CD4-positive, CD25-positive, alpha-beta regulatory T cell (primary cell): Measurements from ENCODE around the gene DVL1. TPM values are rescaled to one million over a fixed set of nuclear protein-coding genes. Genes with fewer than 3 reads are reported as not detected.

Experiments used
- ATAC-seq, 2 donors: fragments of 150-1000 bp; cut with Tn5 transposase; one replicate each; pipeline ENCODE4 v1.10.0; 2021; ENCODE audit warnings: low read depth in 2 of 2, moderate number of reproducible peaks in 2 of 2, moderate library complexity in 1 of 2
- DNase-seq, 3 donors: peaks; one replicate each; pipeline versions ENCODE4 v3.0.0 to v3.0.0-alpha.2; 2012 to 2022; ENCODE audit warnings: mixed read lengths in 1 of 3
- H3K27ac ChIP-seq: one replicate; pipeline ENCODE4 v1.7.0; 2013; ENCODE audit warnings: mild to moderate bottlenecking, low read length; ENCODE audit not compliant: insufficient read depth, poor library complexity, severe bottlenecking
- H3K27me3 ChIP-seq: one replicate; pipeline ENCODE4 v1.7.0; 2013; ENCODE audit warnings: low read length; ENCODE audit not compliant: control insufficient read depth, insufficient read depth
- H3K36me3 ChIP-seq: one replicate; pipeline ENCODE4 v1.7.0; 2013; ENCODE audit warnings: mild to moderate bottlenecking, low read length, moderate library complexity; ENCODE audit not compliant: control insufficient read depth, insufficient read depth
- H3K4me1 ChIP-seq: 2 replicates; pipeline ENCODE4 v1.7.0; 2013; ENCODE audit warnings: mild to moderate bottlenecking, low read length; ENCODE audit not compliant: insufficient read depth, control insufficient read depth, poor library complexity, severe bottlenecking
- H3K4me3 ChIP-seq: one replicate; pipeline ENCODE4 v1.7.0; 2013; ENCODE audit warnings: low read depth, mild to moderate bottlenecking, low read length, moderate library complexity
- H3K9me3 ChIP-seq, 2 experiments: 1 replicate in 1 of 2; 2 replicates in 1 of 2; pipeline ENCODE4 v1.7.0; 2013; ENCODE audit warnings: low read length in 2 of 2, mild to moderate bottlenecking in 1 of 2, moderate library complexity in 1 of 2; ENCODE audit not compliant: control insufficient read depth in 2 of 2
- H3K27ac Mint-ChIP-seq, 3 donors: one replicate each; pipeline ENCODE4 v1.8.0; 2020 to 2022; ENCODE audit warnings: mild to moderate bottlenecking in 3 of 3, mixed read lengths in 3 of 3, moderate library complexity in 2 of 3
- H3K27me3 Mint-ChIP-seq: one replicate; pipeline ENCODE4 v1.8.0; 2022; ENCODE audit warnings: mild to moderate bottlenecking, mixed read lengths
- H3K36me3 Mint-ChIP-seq: one replicate; pipeline ENCODE4 v1.8.0; 2020; ENCODE audit warnings: mixed read lengths
- H3K4me1 Mint-ChIP-seq, 4 donors: one replicate each; pipeline ENCODE4 v1.8.0; 2020 to 2022; ENCODE audit warnings: mixed read lengths in 4 of 4, mild to moderate bottlenecking in 1 of 4
- H3K4me3 Mint-ChIP-seq, 4 donors: one replicate each; pipeline ENCODE4 v1.8.0; 2020 to 2022; ENCODE audit warnings: mild to moderate bottlenecking in 4 of 4, mixed read lengths in 4 of 4, moderate library complexity in 3 of 4
- H3K9me3 Mint-ChIP-seq, 7 donors: one replicate each; pipeline ENCODE4 v1.8.0; 2020 to 2022; ENCODE audit warnings: mixed read lengths in 7 of 7, mild to moderate bottlenecking in 3 of 7, moderate library complexity in 2 of 7
- polyA plus RNA-seq, 4 donors: library from polyadenylated mRNA; unstranded; fragments of 300-500 nt; fragmentation: Illumina TruSeq; gene quantifications; one replicate each; pipeline ENCODE4 v1.2.3, GENCODE V29; 2021
- total RNA-seq: library from RNA; stranded (reverse); gene quantifications from one replicate; pipeline ENCODE4 v1.2.3, GENCODE V29; 2022

DVL1 gene
- total and polyA plus RNA-seq, 5 donors from 2014 or later: 0.43 to 40.0 (median 1.00) TPM

DNA sequence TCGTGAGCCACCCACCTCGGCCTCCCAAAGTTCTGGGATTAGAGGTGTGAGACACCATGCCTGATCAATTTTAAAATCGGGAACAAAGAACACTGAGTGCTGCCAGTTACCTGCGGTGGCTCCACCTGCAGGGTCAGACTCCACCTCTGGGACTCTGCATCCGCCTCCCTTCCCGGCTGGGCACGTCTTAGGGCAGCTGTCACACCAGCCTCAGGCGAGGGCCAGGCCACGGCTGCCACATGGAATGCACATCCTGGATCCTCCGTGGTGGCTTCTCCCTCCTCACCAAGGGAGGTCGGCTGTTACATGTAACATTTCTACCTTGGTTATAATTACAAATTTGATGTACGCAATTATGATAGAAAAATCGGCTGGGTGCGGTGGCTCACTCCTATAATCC is 15.0 kb upstream of the DVL1 start:
- H3K36me3 ChIP-seq: no peaks in the 10 kb centered on the region
- no peak overlapping the region for H3K4me3 Mint-ChIP-seq

DNA sequence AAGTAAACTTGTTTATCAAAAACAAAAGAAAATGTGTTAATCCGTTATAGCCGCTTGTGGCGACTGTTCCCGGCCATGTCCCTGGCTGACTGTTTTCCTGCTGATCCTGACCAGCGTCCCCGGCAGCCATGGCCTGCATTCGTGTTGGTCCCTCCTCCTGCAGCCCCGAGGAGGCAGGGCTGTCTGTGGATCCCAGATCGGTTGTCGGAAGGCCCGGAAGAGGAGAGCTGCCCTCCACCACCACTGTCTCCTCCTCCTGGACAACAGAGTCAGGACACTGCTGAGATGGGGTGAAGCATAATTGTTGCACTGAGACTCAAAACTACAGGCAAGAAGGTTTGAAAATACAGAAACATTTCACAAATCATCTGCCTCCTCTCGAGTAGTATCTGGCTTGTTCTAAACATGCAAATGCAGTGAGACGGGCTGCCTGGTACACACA is 12.8 kb upstream of the DVL1 start:
- Mint-ChIP-seq H3K27ac (no peak overlapping the region), H3K36me3 (no peaks in the 10 kb centered on the region), H3K4me1 (peaks cover 0 to 3% (median 1%) of the 10 kb centered on the region in 4 donors), H3K27me3 (peaks cover 22% of the 10 kb centered on the region), H3K9me3 (no peaks in the 10 kb centered on the region), H3K4me3 (peak overlapping the region in 1 of 4 donors; percentile 9)
- no peaks in the 10 kb centered on the region for H3K27me3 ChIP-seq
- H3K4me3 ChIP-seq: no peak overlapping the region
- DNase-seq: no peak
- peaks cover 7% of the 10 kb centered on the region for H3K4me1 ChIP-seq
- H3K9me3 ChIP-seq: peaks cover 0 to under 1% of the 10 kb centered on the region in 2 experiments
- no peaks in the 10 kb centered on the region for H3K36me3 ChIP-seq
- H3K27ac ChIP-seq: no peak overlapping the region
- no peak for ATAC-seq

More for the DNA sequence above, 15.0 kb upstream of the DVL1 start:
- Mint-ChIP-seq H3K9me3 (no peaks in the 10 kb centered on the region), H3K4me1 (peaks cover 0 to 2% (median under 1%) of the 10 kb centered on the region in 4 donors), H3K27me3 (peaks cover 9% of the 10 kb centered on the region), H3K36me3 (no peaks in the 10 kb centered on the region), H3K27ac (no peak overlapping the region)
- DNase-seq (no peak), ATAC-seq (no peak)
- no peak overlapping the region for H3K4me3 ChIP-seq
- H3K9me3 ChIP-seq: peaks cover 0 to 5% of the 10 kb centered on the region in 2 experiments
- no peaks in the 10 kb centered on the region for H3K27me3 ChIP-seq
- H3K4me1 ChIP-seq: no peaks in the 10 kb centered on the region
- no peak overlapping the region for H3K27ac ChIP-seq

DNA sequence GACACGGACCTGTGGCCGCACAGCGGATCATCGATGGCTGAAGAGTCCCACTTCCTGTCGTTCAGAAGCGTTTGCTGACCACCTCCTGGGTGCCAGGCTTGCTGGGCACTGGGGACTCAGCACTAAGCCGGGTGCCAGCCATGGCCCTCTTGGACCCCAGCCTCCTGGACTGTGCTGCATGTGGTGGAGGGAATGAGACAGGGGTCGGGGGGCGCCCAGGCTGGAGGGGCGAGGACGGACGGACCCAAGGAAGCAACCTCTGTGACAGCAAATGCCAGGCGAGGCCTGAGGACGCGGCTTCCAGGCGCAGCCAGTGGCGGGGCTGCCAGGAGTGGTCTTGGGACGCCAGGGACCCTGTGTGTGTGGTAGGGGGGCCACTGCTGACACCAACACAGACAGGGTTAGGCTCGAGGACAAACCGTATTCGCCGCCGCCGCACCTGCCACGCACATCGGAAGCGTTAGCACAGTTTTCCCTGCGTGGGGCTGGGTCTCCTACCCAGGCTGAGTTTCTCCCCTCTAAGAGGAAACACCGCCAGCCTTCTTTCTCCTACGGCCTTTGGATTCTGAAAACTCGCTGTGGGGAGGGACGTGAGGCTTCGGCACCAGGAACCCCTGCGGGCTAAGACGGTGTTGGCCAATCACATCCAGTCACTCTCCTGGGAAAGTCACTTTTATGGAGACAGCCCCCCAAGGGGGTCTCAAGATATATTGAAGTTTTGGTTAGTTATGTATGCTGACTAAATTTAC is 12.2 kb upstream of the DVL1 start:
- no peaks in the 10 kb centered on the region for H3K36me3 Mint-ChIP-seq
- Histone ChIP-seq H3K4me1 (peaks cover 7% of the 10 kb centered on the region), H3K9me3 (no peaks in the 10 kb centered on the region), H3K36me3 (no peaks in the 10 kb centered on the region), H3K27ac (no peak overlapping the region), H3K4me3 (no peak overlapping the region), H3K27me3 (no peaks in the 10 kb centered on the region)
- H3K9me3 Mint-ChIP-seq: no peaks in the 10 kb centered on the region
- peak overlapping the region in 1 of 4 donors; percentile 0 for H3K4me3 Mint-ChIP-seq
- ATAC-seq (no peak), DNase-seq (no peak)
- H3K27me3 Mint-ChIP-seq: peaks cover 22% of the 10 kb centered on the region
- peaks cover 0 to 3% (median 1%) of the 10 kb centered on the region in 4 donors for H3K4me1 Mint-ChIP-seq
- H3K27ac Mint-ChIP-seq: no peak overlapping the region

DNA sequence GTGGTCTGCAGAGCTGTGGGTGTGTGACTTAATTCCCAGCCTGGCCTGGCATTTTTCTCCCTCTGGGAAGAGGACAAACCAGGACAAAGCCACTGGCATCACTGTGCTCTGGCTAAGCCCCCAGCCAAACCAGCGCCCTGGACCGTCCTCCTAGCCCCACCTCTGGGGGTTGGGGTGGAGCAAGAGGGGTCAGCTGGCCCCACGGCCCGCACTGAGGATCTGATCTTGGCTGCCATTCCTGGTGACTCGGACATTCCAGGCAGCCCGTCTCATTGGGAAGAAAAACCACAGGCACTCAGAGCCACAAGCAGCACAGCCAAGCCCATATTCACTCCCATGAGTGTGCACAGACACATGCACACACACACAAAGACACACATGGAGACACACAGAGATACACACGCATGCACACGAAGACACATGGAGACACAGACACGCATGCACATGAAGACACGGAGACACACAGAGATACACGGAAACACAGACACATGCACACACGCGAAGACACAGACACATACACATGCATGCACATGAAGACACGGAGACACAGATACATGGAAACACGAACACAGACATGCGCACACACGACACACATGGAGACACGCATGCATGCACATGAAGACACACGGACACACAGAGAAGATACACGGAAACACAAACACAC is 11.4 kb upstream of the DVL1 start:
- Histone ChIP-seq H3K4me1 (peaks cover 8% of the 10 kb centered on the region), H3K36me3 (no peaks in the 10 kb centered on the region), H3K27me3 (no peaks in the 10 kb centered on the region), H3K9me3 (no peaks in the 10 kb centered on the region), H3K4me3 (no peak overlapping the region), H3K27ac (no peak overlapping the region)
- H3K27ac Mint-ChIP-seq: no peak overlapping the region
- peak overlapping the region in 1 of 4 donors; percentile 0 for H3K4me3 Mint-ChIP-seq
- peaks cover 22% of the 10 kb centered on the region for H3K27me3 Mint-ChIP-seq
- no peaks in the 10 kb centered on the region for H3K9me3 Mint-ChIP-seq
- H3K36me3 Mint-ChIP-seq: no peaks in the 10 kb centered on the region
- DNase-seq (no peak), ATAC-seq (no peak)
- peaks cover 0 to 3% (median 1%) of the 10 kb centered on the region in 4 donors for H3K4me1 Mint-ChIP-seq

DNA sequence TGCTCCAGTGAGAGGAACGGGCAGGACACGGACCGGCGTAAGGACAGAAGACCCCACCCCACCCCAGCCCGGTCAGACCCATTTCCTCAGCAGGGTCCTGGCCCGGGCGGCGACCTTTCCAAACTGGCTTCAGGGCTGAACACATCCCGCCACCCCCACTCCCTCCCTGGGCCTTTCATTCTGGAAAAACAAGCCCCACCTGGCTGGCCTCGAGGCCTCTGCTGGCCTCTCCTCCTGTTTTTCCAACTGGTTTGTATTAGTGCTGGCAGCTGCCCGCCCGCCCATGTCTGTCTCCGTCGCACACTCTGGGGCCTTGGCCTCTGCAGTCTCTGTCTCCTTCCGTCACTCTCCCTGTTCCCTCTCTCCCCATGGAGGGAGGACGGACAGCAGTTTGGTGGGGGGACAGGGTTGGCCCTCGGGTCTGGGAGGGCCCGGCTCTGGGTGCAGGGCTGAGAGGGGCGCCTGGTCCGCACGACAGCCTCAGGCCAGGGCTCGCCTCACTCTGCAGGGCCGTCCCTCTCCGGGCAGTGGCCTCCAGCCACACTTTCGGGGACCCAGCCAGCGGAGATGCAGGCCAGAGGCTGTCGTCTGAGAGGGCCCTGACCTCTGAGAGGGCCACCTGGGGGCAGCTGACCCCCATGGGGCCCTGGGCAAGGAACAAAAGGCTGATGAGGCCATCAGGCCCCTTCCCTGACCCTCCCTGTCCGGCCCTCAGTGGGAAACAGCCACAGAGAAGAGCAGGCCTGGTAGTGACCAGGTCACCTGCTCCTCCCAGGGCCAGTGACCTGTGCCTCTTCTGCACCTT is 10.6 kb upstream of the DVL1 start:
- no peak for ATAC-seq
- Mint-ChIP-seq H3K9me3 (no peaks in the 10 kb centered on the region), H3K36me3 (no peaks in the 10 kb centered on the region), H3K4me1 (peaks cover 0 to 3% (median 1%) of the 10 kb centered on the region in 4 donors), H3K27me3 (peaks cover 22% of the 10 kb centered on the region), H3K27ac (peak overlapping the region in 1 of 3 donors; percentile 67), H3K4me3 (no peak overlapping the region)
- Histone ChIP-seq H3K36me3 (no peaks in the 10 kb centered on the region), H3K9me3 (no peaks in the 10 kb centered on the region), H3K4me3 (no peak overlapping the region), H3K27ac (no peak overlapping the region), H3K4me1 (peaks cover 16% of the 10 kb centered on the region), H3K27me3 (no peaks in the 10 kb centered on the region)
- DNase-seq: no peak

DNA sequence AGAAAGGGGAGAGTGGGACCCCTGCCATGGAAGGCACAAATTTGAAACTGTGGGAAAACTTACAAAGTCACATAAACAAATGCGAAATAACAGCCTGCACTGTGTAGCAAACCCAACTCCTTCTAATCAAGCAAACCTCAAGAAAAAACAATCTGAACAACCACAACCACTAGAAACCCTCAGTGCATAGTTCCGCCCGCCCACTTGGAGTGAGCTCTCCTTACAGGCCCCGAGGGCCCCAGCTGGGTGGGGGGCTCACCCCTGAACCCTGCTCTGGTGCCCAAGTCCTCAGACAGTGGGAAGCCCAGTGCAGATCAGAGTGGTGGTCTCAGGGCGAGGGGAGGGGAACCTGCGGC is 10.1 kb upstream of the DVL1 start:
- Histone ChIP-seq H3K9me3 (no peaks in the 10 kb centered on the region), H3K4me1 (peaks cover 21% of the 10 kb centered on the region), H3K27ac (no peak overlapping the region), H3K4me3 (no peak overlapping the region), H3K27me3 (no peaks in the 10 kb centered on the region), H3K36me3 (no peaks in the 10 kb centered on the region)
- DNase-seq: no peak
- Mint-ChIP-seq H3K4me1 (peaks cover 0 to 4% (median 1%) of the 10 kb centered on the region in 4 donors), H3K36me3 (no peaks in the 10 kb centered on the region), H3K27ac (peak overlapping the region in 1 of 3 donors; percentile 67), H3K9me3 (no peaks in the 10 kb centered on the region), H3K27me3 (peaks cover 22% of the 10 kb centered on the region), H3K4me3 (no peak overlapping the region)
- ATAC-seq: no peak

DNA sequence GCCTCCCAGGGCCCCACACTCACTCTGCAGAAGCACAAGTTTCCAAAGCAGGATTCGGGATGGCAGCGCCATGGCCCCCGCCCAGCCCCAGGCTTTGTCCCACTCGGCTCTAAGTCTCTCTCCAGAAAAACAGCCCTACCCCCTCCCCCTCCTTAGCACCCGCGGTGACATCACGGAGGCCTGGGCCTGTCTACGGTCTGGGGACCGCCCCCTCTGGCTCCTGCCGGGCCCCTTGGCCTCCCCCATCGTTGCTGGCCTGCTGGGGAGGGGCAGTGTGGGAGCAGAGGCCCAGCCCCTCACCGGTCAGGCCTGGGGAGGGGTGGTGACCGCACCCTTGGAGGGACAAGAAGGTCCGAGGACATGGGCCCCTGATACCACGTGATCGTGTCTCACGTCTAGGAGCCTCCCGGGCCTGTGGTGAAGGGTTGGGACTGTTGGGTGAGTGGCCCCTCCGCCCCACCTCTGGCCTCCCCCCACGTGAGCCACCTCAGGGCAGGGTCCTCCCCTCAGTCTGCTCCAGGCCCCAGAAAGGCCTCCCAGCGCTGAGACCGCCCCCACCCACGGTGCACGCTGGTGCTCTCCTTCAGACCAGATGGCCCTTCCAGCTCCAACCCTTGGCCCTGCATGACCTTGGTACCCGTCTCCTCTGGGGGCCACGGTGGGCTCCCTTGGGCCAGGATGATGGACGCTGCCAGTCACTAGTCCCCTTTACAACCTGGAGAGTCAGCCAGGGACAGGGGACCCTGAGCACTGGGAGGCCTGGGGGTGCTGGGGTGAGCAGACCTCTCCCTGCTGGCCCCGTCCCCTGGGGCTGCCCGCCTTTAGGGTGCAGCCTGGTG is 9.4 kb upstream of the DVL1 start, which contains the start of gene MXRA8:
Gene MXRA8, minus strand, starts transcription at position 123 of the 839 bp plus-strand sequence. Its CDS starts 51 bp downstream, at position 72.
- H3K4me1 Mint-ChIP-seq: peaks cover 0 to 8% (median 1%) of the 10 kb centered on the region in 4 donors
- peak within 1 kb of the TSS in 1 of 3 donors; percentile 67 for H3K27ac Mint-ChIP-seq
- peaks cover 22% of the 10 kb centered on the region for H3K27me3 Mint-ChIP-seq
- no peaks in the 10 kb centered on the region for H3K36me3 ChIP-seq
- no peaks in the 10 kb centered on the region for H3K9me3 Mint-ChIP-seq
- H3K4me3 Mint-ChIP-seq: peak within 1 kb of the TSS in 1 of 4 donors; percentile 63
- DNase-seq (no peak), ATAC-seq (no peak)
- no peaks in the 10 kb centered on the region for H3K27me3 ChIP-seq
- H3K4me1 ChIP-seq: peaks cover 28% of the 10 kb centered on the region
- H3K27ac ChIP-seq: no peak within 1 kb of the TSS
- no peaks in the 10 kb centered on the region for H3K9me3 ChIP-seq
- H3K4me3 ChIP-seq: no peak within 1 kb of the TSS
- no peaks in the 10 kb centered on the region for H3K36me3 Mint-ChIP-seq
